ENCODE data around the gene ZDHHC7.
"Not testable (repeated sequence)": the region's sequence is repeated elsewhere in the genome, so short reads cannot be mapped to it uniquely, and the experiment has no call there.

The ZDHHC7 gene

GRCh38 chr16:85010931-85011845, at the start of gene ZDHHC7:
TSS of gene ZDHHC7 (minus strand) at chr16:85011535. CDS start at chr16:84990618, 20,917 bp downstream.
- peak; percentile 79 for DNase-seq

- DNase-seq: no peak
Observed at GRCh38 chr16:85058909-85059308, 47.6 kb upstream of the ZDHHC7 start.

- no peak for DNase-seq
Observed at GRCh38 chr16:85057948-85058347, 46.6 kb upstream of the ZDHHC7 start.

GRCh38 chr16:85057212-85057889, 46.0 kb upstream of the ZDHHC7 start:
- DNase-seq: no peak

- DNase-seq: no peak
Observed at GRCh38 chr16:85056211-85056748, 44.9 kb upstream of the ZDHHC7 start.

GRCh38 chr16:85055493-85056210, 44.3 kb upstream of the ZDHHC7 start:
- DNase-seq: peak; percentile 87

GRCh38 chr16:85054948-85055492, 43.7 kb upstream of the ZDHHC7 start:
- no peak for DNase-seq

- DNase-seq: not testable (repeated sequence)
Observed at GRCh38 chr16:85054321-85054720, 43.0 kb upstream of the ZDHHC7 start.

- DNase-seq: no peak
Observed at GRCh38 chr16:85052536-85052935, 41.2 kb upstream of the ZDHHC7 start.

- DNase-seq: no peak
Observed at GRCh38 chr16:85051683-85052082, 40.3 kb upstream of the ZDHHC7 start.

- no peak for DNase-seq
Observed at GRCh38 chr16:85051067-85051581, 39.8 kb upstream of the ZDHHC7 start.

GRCh38 chr16:85049706-85050305, 38.5 kb upstream of the ZDHHC7 start:
- no peak for DNase-seq

- DNase-seq: no peak
Observed at GRCh38 chr16:85048921-85049562, 37.7 kb upstream of the ZDHHC7 start.

GRCh38 chr16:85047867-85048455, 36.6 kb upstream of the ZDHHC7 start:
- no peak for DNase-seq

- no peak for DNase-seq
Observed at GRCh38 chr16:85046931-85047866, 35.9 kb upstream of the ZDHHC7 start.

- DNase-seq: no peak
Observed at GRCh38 chr16:85046472-85046916, 35.2 kb upstream of the ZDHHC7 start.

- DNase-seq: no peak
Observed at GRCh38 chr16:85045641-85046471, 34.5 kb upstream of the ZDHHC7 start.

GRCh38 chr16:85045077-85045476, 33.7 kb upstream of the ZDHHC7 start:
- no peak for DNase-seq

GRCh38 chr16:85042606-85043005, 31.3 kb upstream of the ZDHHC7 start:
- DNase-seq: no peak
